HTERT RPE-1 (cell line): ENCODE measurements around the gene SLC39A3.
"Not testable (repeated sequence)": the region's sequence is repeated elsewhere in the genome, so short reads cannot be mapped to it uniquely, and the experiment has no call there.

Source experiments
- in situ Hi-C: fragments of 300-500 bp; cut with MboI; formaldehyde crosslinking; loops from 4 replicates; pipeline ENCODE4 v1.14.3; 2020; ENCODE audit warnings: low sequenced_read_pairs

The SLC39A3 gene

GRCh38 chr19:2723747-2724146, 16.1 kb downstream of the SLC39A3 start:
- in situ Hi-C loops, result no loop called here

GRCh38 chr19:2723345-2723715, 16.5 kb downstream of the SLC39A3 start:
- in situ Hi-C loops, result no loop called here

DNA sequence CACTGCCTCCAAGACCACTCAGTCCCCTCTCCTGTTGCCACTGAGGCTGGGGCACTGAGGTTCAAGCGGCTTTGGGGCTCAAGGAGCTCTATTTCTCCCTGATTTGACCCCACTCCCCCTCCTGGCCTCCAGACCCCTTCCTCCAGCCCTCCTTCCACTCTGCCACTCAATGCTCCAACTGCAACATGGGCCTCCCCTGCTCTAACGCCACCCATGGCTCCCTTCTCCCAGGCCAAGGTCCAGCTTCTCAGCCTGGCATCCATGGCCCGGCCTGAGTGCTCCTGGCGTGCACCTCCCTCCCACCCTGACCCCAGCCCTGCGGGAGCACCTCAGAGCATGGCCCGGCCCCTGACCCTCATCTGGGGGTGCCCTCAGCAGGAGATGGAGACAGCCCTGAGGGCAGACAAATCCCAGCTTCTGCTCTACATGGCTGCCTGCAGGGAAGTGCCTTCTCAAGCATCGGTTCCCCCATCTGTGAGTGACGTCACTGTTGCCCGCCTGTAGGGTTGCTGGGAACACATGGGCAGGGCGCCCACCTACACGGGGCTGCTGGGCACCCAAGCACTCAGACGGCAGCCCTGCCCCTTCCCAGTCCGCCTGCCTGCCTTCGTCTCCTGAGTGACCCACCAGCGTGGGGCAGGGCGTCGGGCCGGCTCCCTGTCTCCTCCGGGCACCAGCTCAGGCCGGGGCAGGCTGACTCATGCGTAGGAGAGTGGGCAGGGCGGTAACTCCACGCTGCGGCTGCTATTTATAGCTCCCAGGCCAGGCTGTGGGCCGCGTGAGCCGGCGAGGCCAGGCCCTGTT, 17.1 kb downstream of the SLC39A3 start:
- in situ Hi-C loops, result no loop called here

- in situ Hi-C loops, result no loop called here
Observed at GRCh38 chr19:2721570-2722540, 18.0 kb downstream of the SLC39A3 start.

- in situ Hi-C loops, result no loop called here
Observed at GRCh38 chr19:2720777-2721569, 18.8 kb downstream of the SLC39A3 start, which contains the start of gene DIRAS1. TSS of gene DIRAS1 (minus strand) at chr19:2721372. CDS start at chr19:2717806, 3,566 bp downstream.

DNA sequence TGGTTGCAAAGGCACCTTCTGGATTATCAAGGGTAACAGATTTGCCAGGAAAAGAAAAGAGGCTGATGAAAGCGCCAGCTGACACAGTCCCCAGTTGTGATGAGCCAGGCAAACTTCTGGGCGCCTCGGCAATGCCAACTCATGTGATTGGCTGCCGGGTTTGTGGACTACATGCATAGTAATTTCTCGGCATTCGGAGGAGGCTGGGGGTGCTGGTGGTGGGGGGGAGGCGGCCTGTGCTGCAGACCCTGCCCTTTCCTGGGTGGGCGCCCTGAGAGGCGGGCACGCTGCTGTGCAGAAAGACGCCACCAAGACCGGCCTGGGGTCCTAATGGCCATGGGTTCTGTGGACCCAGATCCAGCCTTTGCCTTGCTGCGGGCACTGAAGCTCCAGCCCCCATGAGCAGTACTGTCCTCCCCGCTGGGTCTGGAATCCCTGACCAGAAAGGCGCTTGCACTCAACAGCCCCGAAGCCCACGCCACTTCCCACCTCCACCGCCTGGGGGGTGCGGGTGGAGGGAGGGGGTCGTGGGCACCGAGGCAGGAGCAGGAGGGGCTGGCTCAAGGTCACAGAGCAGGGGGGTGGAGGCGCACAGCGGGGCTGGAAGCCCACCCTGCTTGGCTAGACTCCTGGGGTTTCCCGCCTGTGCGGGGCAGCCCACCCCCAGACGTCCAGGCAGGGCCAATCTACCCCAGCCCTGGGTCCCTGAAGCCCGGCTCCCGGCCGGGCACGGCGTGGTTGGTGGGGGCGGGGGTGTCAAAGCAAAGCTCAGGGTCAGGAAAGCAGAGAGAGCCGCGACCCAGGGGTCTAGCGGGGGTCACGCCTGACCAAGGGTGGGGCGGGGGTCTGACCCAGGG, 19.7 kb downstream of the SLC39A3 start:
- in situ Hi-C loops, result no loop called here

DNA sequence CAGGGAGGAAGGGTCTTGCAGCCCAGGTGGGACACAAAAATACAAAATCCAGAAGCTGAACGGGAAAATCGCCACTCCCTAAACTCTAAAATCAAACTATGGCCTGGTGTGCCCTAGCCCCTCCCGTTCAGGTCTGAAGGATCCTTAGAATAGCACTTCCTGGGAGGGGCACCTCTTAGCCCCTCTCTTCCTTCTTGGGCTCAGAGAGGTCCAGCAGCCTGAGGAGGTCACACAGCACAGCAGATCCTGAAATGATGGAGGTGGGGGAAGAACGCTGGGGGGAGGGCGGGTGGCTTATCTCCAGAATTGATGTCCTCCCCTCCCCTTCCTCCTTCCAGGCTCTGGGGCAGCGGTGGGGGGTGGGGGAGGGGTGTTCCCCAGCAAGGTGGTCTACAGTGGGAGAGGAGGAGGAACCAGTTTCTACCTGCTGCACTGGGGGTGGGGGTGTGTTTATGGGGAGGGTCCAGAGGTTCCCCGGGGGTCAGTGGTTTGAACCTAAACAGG, 20.5 kb downstream of the SLC39A3 start:
- in situ Hi-C loops, result no loop called here

DNA sequence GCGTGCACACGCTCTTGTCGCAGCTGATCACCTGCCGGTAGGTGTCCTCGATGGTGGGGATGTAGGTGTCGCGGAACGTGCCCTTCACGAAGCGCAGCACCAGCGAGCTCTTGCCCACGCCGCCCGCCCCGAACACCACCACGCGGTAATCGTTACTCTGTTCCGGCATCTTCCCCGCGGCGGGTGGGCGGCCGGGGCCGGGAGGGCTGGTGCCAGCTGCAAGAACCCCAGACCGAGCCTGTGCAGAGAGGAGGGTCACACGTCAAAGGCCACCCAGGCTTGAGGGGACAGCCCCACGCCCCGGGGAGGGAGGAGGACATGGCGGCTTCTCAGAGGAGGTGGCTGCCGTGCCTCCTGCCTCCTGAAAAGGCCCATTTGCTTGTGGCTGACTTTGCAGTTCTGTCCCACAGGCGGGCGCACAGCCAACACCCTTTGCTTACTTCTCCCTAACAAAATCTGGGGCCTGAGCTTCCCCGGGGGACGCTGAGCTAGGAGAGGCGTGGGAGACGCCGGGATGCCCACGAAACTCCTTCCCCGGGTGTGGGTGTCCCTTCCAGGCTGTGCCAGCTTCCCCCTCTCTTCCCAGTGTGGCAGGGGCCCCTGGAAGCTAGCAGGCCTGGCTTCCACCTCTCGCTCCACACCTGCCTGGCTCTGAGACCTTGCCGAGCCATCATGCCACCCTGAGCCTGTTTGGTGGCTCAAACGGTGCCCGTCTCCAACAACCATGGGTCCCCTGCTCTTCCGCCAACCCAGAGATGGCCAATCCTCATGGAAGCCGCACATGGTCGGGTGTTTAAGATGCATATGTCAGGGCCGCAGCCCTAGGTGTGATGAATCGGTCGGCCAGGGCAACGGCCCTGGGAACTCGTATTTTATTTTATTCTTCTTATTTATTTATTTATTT, 21.9 kb downstream of the SLC39A3 start:
- in situ Hi-C loops, result no loop called here

DNA sequence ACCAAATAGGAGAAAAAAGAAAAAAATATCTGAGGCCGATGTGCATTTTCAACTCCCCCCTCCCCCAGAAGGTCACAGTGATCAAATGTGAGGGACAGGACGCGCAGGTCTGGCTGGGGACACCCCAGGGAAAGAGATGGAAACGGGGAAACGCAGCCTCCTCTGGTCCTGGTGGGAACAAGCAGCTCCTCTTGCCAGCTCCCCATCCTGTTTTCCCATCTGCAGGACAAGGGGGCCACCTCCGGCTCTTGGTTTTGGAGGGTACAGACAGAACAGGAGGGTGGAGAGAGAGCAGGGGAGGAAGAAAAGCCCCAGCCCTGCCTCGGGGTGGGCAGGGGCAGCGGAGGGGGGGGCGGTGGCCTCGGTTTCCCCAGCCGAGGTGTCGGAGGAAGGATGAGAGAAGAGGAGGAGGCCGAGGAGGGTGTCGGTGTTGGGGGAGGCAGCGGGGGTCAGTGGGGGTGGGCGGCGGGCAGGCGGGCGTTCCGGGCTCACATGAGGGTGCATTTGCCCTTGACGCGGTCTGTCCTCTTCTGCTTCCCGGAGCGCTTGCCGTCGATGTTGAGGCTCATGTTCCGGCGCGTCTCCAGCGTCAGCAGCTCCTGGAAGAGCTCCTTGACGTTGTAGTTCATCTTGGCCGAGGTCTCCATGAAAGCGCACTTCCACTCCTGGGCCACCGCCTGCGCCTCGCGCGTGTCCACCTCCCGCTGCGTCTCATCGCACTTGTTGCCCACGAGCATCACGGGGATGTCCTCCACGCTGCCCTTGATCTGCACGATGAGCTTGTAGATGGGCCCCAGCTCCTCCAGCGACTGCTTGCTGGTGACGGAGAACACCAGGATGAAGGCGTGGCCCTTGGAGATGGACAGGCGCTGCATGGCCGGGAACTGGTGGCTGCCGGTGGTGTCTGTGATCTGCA, 22.8 kb downstream of the SLC39A3 start:
- in situ Hi-C loops, result no loop called here

DNA sequence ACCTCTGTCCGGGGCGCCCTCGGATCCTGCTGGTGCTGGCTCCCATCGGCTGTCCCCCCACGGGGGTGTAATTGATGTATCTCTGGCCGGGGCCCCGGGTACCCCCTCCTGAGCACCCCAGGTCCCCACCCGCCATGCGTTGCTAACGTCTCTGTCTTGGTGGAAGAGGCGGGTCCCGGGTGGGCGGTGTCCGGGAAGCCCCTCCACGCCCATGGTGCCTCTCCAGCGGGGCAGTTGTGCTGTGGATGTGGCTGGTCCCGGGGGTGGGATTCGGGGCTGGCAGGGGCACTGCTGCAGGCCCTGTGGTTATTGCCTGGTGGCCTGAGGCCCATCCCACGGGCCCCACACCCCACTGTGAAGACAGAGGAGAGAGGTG, 23.6 kb downstream of the SLC39A3 start:
- in situ Hi-C loops, result no loop called here

- in situ Hi-C loops, result no loop called here
Observed at GRCh38 chr19:2715470-2716274, 24.1 kb downstream of the SLC39A3 start.

DNA sequence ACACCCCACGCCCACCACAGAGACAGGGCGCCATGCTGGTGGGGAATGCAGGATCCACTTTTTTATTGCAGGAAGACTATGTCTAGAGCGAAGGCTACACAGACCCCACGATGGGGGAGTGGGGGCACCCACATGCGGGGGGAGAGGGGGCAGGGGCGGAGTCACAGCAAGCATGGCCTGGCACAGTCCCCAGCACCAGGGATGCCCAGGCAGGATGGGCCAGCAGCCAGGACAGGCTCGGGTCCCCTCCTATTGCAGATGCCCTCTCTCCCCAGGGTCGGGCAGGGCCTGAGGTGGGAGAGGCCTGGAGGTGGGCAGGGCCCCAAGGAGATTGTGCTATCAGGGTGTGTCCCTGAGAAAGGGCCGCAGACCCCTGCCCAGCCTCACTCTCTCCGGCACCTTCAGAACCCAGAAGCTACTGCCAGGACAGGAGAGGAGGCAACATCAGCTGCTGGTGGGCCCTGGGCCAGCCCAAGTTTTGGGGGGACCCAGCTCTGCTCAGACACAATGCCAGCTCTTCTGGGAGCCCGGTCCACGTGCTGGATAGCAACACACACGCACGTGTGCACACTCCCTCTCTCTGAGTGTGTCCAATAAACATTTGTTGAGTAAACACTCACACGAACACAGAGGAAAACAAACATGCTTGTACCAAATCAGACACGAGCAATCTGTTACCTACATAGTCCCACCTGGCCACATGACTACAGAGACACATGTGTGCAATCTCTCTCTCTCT, 25.1 kb downstream of the SLC39A3 start:
- in situ Hi-C loops, result no loop called here

DNA sequence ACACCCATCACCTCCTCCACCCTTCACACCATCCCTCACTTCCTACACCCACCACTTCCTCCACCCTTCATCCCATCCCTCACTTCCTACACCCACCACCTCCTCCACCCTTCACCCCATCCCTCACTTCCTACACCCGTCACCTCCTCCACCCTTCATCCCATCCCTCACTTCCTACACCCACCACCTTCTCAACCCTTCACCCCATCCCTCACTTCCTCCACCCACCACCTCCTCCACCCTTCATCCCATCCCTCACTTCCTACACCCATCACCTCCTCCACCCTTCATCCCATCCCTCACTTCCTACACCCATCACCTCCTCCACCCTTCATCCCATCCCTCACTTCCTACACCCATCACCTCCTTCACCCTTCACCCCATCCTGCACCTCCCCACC, 25.7 kb downstream of the SLC39A3 start:
- in situ Hi-C loops, result not testable (repeated sequence)

- in situ Hi-C loops, result not testable (repeated sequence)
Observed at GRCh38 chr19:2713170-2713569, 26.6 kb downstream of the SLC39A3 start.

GRCh38 chr19:2711875-2712205, 28.0 kb downstream of the SLC39A3 start:
- in situ Hi-C loops, result no loop called here

GRCh38 chr19:2711172-2711874, 28.5 kb downstream of the SLC39A3 start:
- in situ Hi-C loops, result no loop called here
